ENCODE results near the gene ARL3.

ARL3 gene

GRCh38 chr10:102675666-102676533 is 38.3 kb downstream of the ARL3 start:
- Histone ChIP-seq H3K4me2 (ENCODE audit: insufficient read depth, low read length) (peak overlapping the region; percentile 73), H2AFZ (ENCODE audit: low read depth, low read length) (no peak overlapping the region), H3K79me2 (ENCODE audit: insufficient read depth, low read length) (no peaks in the 10 kb centered on the region), H3K27me3 (ENCODE audit: insufficient read depth, low read length, poor library complexity) (no peaks in the 10 kb centered on the region), H3K27ac (ENCODE audit: low read length) (peak overlapping the region; percentile 77), H3K4me1 (ENCODE audit: insufficient read depth, low read length) (peaks cover 38% of the 10 kb centered on the region), H3K36me3 (ENCODE audit: insufficient read depth, low read length) (no peaks in the 10 kb centered on the region), H3K9me3 (ENCODE audit: insufficient read depth, low read length, severe bottlenecking) (no peaks in the 10 kb centered on the region), H3K9ac (ENCODE audit: low read depth, low read length) (peak overlapping the region; percentile 46), H3K4me3 (ENCODE audit: low read depth in 1 of 2, low read length in 2 of 2) (peak overlapping the region in 1 of 2 experiments; percentile 52; a peak in 2 of 4 replicates), H4K20me1 (ENCODE audit: insufficient read depth, low read length) (no peaks in the 10 kb centered on the region)
- ATAC-seq (ENCODE audit: insufficient read depth, low read depth) (no peak), DNase-seq (no peak)
- TF ChIP-seq EZH2 (IDR thresholded peaks at IDR 0.05; ENCODE audit: borderline replicate concordance, low read depth, low read length, severe bottlenecking) (no peak), CTCF (IDR thresholded peaks at IDR 0.05; ENCODE audit: borderline replicate concordance, extremely low read depth, low read length, poor library complexity, severe bottlenecking) (no peak)

- no peak for TF ChIP-seq EZH2 (IDR thresholded peaks at IDR 0.05; ENCODE audit: borderline replicate concordance, low read depth, low read length, severe bottlenecking)
- H3K36me3 ChIP-seq (ENCODE audit: insufficient read depth, low read length): no peaks in the 10 kb centered on the region
- peak; percentile 55 for DNase-seq
- ATAC-seq (ENCODE audit: insufficient read depth, low read depth): peak; percentile 10; the same call in 1 of the 3 replicates
- no peaks in the 10 kb centered on the region for H3K79me2 ChIP-seq (ENCODE audit: insufficient read depth, low read length)
- H3K27me3 ChIP-seq (ENCODE audit: insufficient read depth, low read length, poor library complexity): no peaks in the 10 kb centered on the region
- H3K4me3 ChIP-seq (ENCODE audit: low read depth in 1 of 2, low read length in 2 of 2): peak overlapping the region in 1 of 2 experiments; percentile 52; a peak in 2 of 4 replicates
- no peaks in the 10 kb centered on the region for H4K20me1 ChIP-seq (ENCODE audit: insufficient read depth, low read length)
- H3K4me2 ChIP-seq (ENCODE audit: insufficient read depth, low read length): peak overlapping the region; percentile 73
- peak overlapping the region; percentile 77 for H3K27ac ChIP-seq (ENCODE audit: low read length)
- H3K9me3 ChIP-seq (ENCODE audit: insufficient read depth, low read length, severe bottlenecking): no peaks in the 10 kb centered on the region
- peaks cover 38% of the 10 kb centered on the region for H3K4me1 ChIP-seq (ENCODE audit: insufficient read depth, low read length)
- peak overlapping the region; percentile 40; the same call in 1 of the 2 replicates for H2AFZ ChIP-seq (ENCODE audit: low read depth, low read length)
- H3K9ac ChIP-seq (ENCODE audit: low read depth, low read length): peak overlapping the region; percentile 46
These were observed 39.1 kb downstream of the ARL3 start for GRCh38 chr10:102675011-102675665.

- Histone ChIP-seq H3K9ac (ENCODE audit: low read depth, low read length) (peak overlapping the region; percentile 46), H3K4me1 (ENCODE audit: insufficient read depth, low read length) (peaks cover 38% of the 10 kb centered on the region), H3K9me3 (ENCODE audit: insufficient read depth, low read length, severe bottlenecking) (no peaks in the 10 kb centered on the region), H2AFZ (ENCODE audit: low read depth, low read length) (peak overlapping the region; percentile 40; the same call in 1 of the 2 replicates), H3K27ac (ENCODE audit: low read length) (peak overlapping the region; percentile 77), H3K27me3 (ENCODE audit: insufficient read depth, low read length, poor library complexity) (no peaks in the 10 kb centered on the region), H3K36me3 (ENCODE audit: insufficient read depth, low read length) (no peaks in the 10 kb centered on the region), H3K4me3 (ENCODE audit: low read depth in 1 of 2, low read length in 2 of 2) (peak overlapping the region; percentile 5 to 52; a peak in 3 of 4 replicates), H4K20me1 (ENCODE audit: insufficient read depth, low read length) (no peaks in the 10 kb centered on the region), H3K4me2 (ENCODE audit: insufficient read depth, low read length) (peak overlapping the region; percentile 73), H3K79me2 (ENCODE audit: insufficient read depth, low read length) (no peaks in the 10 kb centered on the region)
- peak; percentile 7 for TF ChIP-seq CTCF (IDR thresholded peaks at IDR 0.05; ENCODE audit: borderline replicate concordance, extremely low read depth, low read length, poor library complexity, severe bottlenecking)
- no peak for TF ChIP-seq EZH2 (IDR thresholded peaks at IDR 0.05; ENCODE audit: borderline replicate concordance, low read depth, low read length, severe bottlenecking)
- ATAC-seq (ENCODE audit: insufficient read depth, low read depth) (peak; percentile 81), DNase-seq (peak; percentile 73)
These were observed 39.6 kb downstream of the ARL3 start for GRCh38 chr10:102674566-102674965.

Data from DND-41 (cell line).